Naive thymus-derived CD4-positive, alpha-beta T cell (primary cell): ENCODE data around the gene DOCK8. TPM values are rescaled to one million over a fixed set of nuclear protein-coding genes. Genes with fewer than 3 reads are reported as not detected.
"Not testable (repeated sequence)": the region's sequence is repeated elsewhere in the genome, so short reads cannot be mapped to it uniquely, and the experiment has no call there.

ENCODE experiments used
- ATAC-seq: fragments of 150-1000 bp; cut with Tn5 transposase; 2 replicates; pipeline ENCODE4 v1.10.0; 2021; ENCODE audit warnings: mild to moderate bottlenecking, moderate library complexity
- CTCF ChIA-PET: fragments of 350-600 bp; sonication (Branson Sonifier 250); formaldehyde crosslinking; loops from one replicate; lab custom pipeline; 2021; ENCODE audit warnings: antibody characterized with exemption; lab: Charles Lee
- POLR2A ChIA-PET: fragments of 350-600 bp; sonication (Branson Sonifier 250); formaldehyde crosslinking; loops from one replicate; lab custom pipeline; 2021; ENCODE audit warnings: antibody characterized with exemption, inconsistent platforms; lab: Charles Lee
- DNase-seq, 9 donors: peaks; one replicate each; pipeline versions ENCODE4 v3.0.0 to v3.0.0-alpha.2; 2020 to 2022; ENCODE audit warnings: mixed read lengths in 1 of 9
- H3K27ac ChIP-seq: one replicate; pipeline ENCODE4 v1.7.0; 2013; ENCODE audit warnings: mild to moderate bottlenecking, low read depth, low read length, moderate library complexity
- H3K27me3 ChIP-seq, 2 donors: one replicate each; pipeline ENCODE4 v1.7.0; 2013; ENCODE audit warnings: low read length in 2 of 2, mild to moderate bottlenecking in 2 of 2, moderate library complexity in 2 of 2; ENCODE audit not compliant: control insufficient read depth in 2 of 2, insufficient read depth in 2 of 2
- H3K36me3 ChIP-seq, 3 experiments: 1 replicate in 2 of 3; 2 replicates in 1 of 3; pipeline ENCODE4 v1.7.0; 2013; ENCODE audit warnings: low read length in 3 of 3, mild to moderate bottlenecking in 3 of 3, moderate library complexity in 1 of 3; ENCODE audit not compliant: insufficient read depth in 3 of 3, control insufficient read depth in 2 of 3
- H3K4me1 ChIP-seq, 2 donors: one replicate each; pipeline ENCODE4 v1.7.0; 2013; ENCODE audit warnings: low read length in 2 of 2, mild to moderate bottlenecking in 2 of 2, moderate library complexity in 1 of 2; ENCODE audit not compliant: control insufficient read depth in 2 of 2, insufficient read depth in 2 of 2
- H3K4me3 ChIP-seq: 2 replicates; pipeline ENCODE4 v1.7.0; 2013; ENCODE audit warnings: mild to moderate bottlenecking, low read length
- H3K9me3 ChIP-seq, 3 experiments: 1 replicate in 2 of 3; 2 replicates in 1 of 3; pipeline ENCODE4 v1.7.0; 2013; ENCODE audit warnings: low read length in 3 of 3; ENCODE audit not compliant: control insufficient read depth in 2 of 3
- H3K27ac Mint-ChIP-seq, 9 donors: one replicate each; pipeline ENCODE4 v1.8.0; 2020 to 2022; ENCODE audit warnings: mixed read lengths in 9 of 9, mild to moderate bottlenecking in 8 of 9, moderate library complexity in 5 of 9, inconsistent platforms in 2 of 9
- H3K27me3 Mint-ChIP-seq, 5 donors: one replicate each; pipeline ENCODE4 v1.8.0; 2021 to 2022; ENCODE audit warnings: mixed read lengths in 5 of 5, mild to moderate bottlenecking in 1 of 5
- H3K36me3 Mint-ChIP-seq, 5 donors: one replicate each; pipeline ENCODE4 v1.8.0; 2020 to 2022; ENCODE audit warnings: mixed read lengths in 5 of 5, mild to moderate bottlenecking in 3 of 5, inconsistent platforms in 1 of 5
- H3K4me1 Mint-ChIP-seq, 7 donors: one replicate each; pipeline ENCODE4 v1.8.0; 2020 to 2022; ENCODE audit warnings: mixed read lengths in 7 of 7, mild to moderate bottlenecking in 3 of 7, inconsistent platforms in 1 of 7
- H3K4me3 Mint-ChIP-seq, 10 donors: one replicate each; pipeline ENCODE4 v1.8.0; 2020 to 2022; ENCODE audit warnings: mild to moderate bottlenecking in 10 of 10, mixed read lengths in 10 of 10, moderate library complexity in 6 of 10, inconsistent platforms in 2 of 10
- H3K9me3 Mint-ChIP-seq, 11 donors: one replicate each; pipeline ENCODE4 v1.8.0; 2020 to 2022; ENCODE audit warnings: mixed read lengths in 11 of 11, mild to moderate bottlenecking in 4 of 11, inconsistent platforms in 1 of 11, moderate library complexity in 1 of 11
- intact Hi-C, 2 donors: fragments of 100-400 bp; cut with micrococcal nuclease; formaldehyde crosslinking; loops; one replicate each; pipeline ENCODE4 v1.15.1; 2023
- polyA plus RNA-seq, 2 donors: library from polyadenylated mRNA; unstranded; fragments of 300-500 nt; fragmentation: Illumina TruSeq; gene quantifications; one replicate each; pipeline ENCODE4 v1.2.3, GENCODE V29; 2021
- total RNA-seq, 6 experiments: library from RNA in 5 of 6; stranded (reverse) in 5 of 6; gene quantifications; 1 replicate in 5 of 6; 2 replicates in 1 of 6; pipeline ENCODE4 v1.2.3 and lab custom pipeline; 2021 to 2026

DOCK8 gene
- total and polyA plus RNA-seq, 7 experiments from 2014 or later: 47.7 to 294 (median 225) TPM

DNA sequence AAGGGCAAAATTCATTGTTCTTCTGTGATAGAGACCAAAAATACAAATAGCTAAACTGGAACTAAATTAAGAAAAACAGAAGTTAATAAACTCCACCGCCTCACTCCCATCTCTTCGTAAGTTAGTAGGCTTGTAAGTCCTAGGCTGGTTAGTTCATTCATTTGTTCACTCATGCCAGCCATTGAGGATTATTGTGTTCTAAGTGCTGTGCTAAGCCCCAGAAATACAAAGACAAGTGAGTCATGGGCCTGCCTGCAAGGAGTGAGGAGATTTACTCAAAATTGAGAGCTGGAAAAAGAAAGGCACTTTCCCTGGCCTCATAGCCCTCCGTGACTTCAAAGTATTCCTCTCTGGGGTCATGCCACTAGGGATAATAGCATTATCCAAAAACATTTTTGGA lies 8.5 kb downstream of the DOCK8 start:
- peaks cover 0 to 26% (median 0%) of the 10 kb centered on the region in 5 donors for H3K36me3 Mint-ChIP-seq

DNA sequence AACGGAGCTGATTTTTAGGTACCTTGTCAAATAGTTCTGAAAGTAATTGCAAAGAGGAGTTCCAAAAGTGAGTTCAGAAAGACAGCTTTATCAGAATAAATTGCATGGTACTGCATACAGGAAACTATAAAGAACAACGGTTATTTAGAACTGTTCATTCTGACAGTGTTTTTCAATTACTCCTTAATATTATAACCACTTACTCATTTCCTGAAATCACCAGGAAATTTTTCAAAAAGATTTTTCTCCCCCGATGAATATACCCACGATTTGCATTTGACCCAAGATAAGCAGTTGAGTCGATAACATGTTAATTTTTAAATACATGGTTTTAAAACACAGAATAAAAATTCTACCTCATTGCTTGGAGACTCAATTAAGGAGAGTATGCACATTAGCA lies 9.4 kb downstream of the DOCK8 start:
- no peak for DNase-seq
- POLR2A ChIA-PET: no interaction called here
- intact Hi-C loops: no loop called here
- H3K27ac ChIP-seq: no peak overlapping the region
- H3K4me3 ChIP-seq: no peak overlapping the region
- CTCF ChIA-PET: interaction anchor here (1.1 to 1.5 kb wide), 2 partner anchors 8 to 58 kb away, joined by 3 read pairs; no protein-coding TSS in a partner anchor
- Mint-ChIP-seq H3K4me1 (peaks cover 0 to 34% (median 10%) of the 10 kb centered on the region in 7 donors), H3K4me3 (peak overlapping the region in 1 of 10 donors; percentile 32), H3K27ac (no peak overlapping the region), H3K36me3 (peaks cover 0 to 25% (median 0%) of the 10 kb centered on the region in 5 donors), H3K9me3 (peaks cover 0 to 4% (median 0%) of the 10 kb centered on the region in 11 donors), H3K27me3 (peaks cover 0 to 12% (median 0%) of the 10 kb centered on the region in 5 donors)
- no peaks in the 10 kb centered on the region for H3K9me3 ChIP-seq
- no peak for ATAC-seq
- H3K36me3 ChIP-seq: no peaks in the 10 kb centered on the region
- H3K27me3 ChIP-seq: no peaks in the 10 kb centered on the region
- peaks cover 0 to 6% of the 10 kb centered on the region in 2 donors for H3K4me1 ChIP-seq

More for the DNA sequence above, 8.5 kb downstream of the DOCK8 start:
- Mint-ChIP-seq H3K9me3 (peaks cover 0 to 4% (median 0%) of the 10 kb centered on the region in 11 donors), H3K27ac (peak overlapping the region in 1 of 9 donors; percentile 78), H3K4me1 (peaks cover 0 to 34% (median 10%) of the 10 kb centered on the region in 7 donors), H3K27me3 (peaks cover 0 to 12% (median 0%) of the 10 kb centered on the region in 5 donors), H3K4me3 (peak overlapping the region in 1 of 10 donors; percentile 79)
- H3K4me1 ChIP-seq: peaks cover 0 to 6% of the 10 kb centered on the region in 2 donors
- ATAC-seq: no peak
- no peak overlapping the region for H3K4me3 ChIP-seq
- no peaks in the 10 kb centered on the region for H3K9me3 ChIP-seq
- ChIA-PET POLR2A (no interaction called here), CTCF (interaction anchor here (1.5 kb wide), 1 partner anchor 7 kb away, joined by 3 read pairs; no protein-coding TSS in a partner anchor)
- H3K27me3 ChIP-seq: no peaks in the 10 kb centered on the region
- H3K36me3 ChIP-seq: no peaks in the 10 kb centered on the region
- H3K27ac ChIP-seq: no peak overlapping the region
- DNase-seq: no peak
- intact Hi-C loops: loop anchor here in 1 of 2 donors (1.0 to 2.0 kb wide), 2 partner anchors 8 to 16 kb away; no protein-coding TSS in a partner anchor

DNA sequence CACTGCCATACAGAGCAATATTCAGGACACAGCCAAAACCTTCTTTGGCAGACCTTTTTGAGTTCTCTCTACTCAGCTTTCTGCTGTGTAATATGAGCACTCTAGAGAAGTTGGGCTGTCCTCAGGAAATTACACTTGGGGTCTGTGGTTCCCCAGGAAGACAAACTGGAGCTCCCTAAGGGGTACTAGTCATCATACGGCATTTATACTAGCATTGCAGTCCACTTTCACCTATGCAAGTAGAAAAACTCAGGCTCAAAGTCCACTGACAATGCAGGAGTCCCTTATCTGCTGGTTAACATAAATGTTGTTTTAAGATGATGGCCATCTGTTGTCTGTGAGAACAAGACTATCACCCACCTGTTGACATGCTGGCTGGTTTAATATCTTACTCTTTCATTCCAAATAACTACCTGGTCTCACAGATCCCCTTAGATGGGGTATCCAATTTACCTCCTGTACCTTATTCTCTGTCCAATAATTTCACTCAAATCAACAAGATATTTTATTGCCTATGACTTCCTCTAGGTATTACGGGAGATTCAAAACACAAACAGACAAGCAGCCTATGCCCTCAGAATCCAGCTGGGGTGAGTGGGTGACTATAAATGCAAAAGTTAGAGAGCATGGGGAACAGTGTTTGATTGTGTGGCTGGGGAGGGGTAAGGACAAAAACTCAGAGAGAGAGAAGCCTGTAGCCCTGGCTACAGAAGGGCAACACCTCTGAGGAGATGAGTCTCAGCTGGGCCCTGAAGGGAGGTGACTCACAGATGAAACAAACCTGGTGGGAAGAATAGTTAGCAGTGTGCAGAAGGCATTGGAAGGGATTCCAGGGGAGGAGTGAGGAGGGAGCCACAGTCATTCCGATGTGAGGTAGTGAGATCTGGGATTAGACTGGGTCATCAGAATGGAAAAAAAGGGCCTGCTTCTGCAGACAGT lies 10.2 kb downstream of the DOCK8 start:
- peaks cover 0 to 11% (median 0%) of the 10 kb centered on the region in 5 donors for H3K27me3 Mint-ChIP-seq
- Histone ChIP-seq H3K27ac (no peak overlapping the region), H3K4me3 (no peak overlapping the region), H3K9me3 (no peaks in the 10 kb centered on the region), H3K27me3 (no peaks in the 10 kb centered on the region), H3K36me3 (no peaks in the 10 kb centered on the region), H3K4me1 (peaks cover 0 to 6% of the 10 kb centered on the region in 2 donors)
- CTCF ChIA-PET: interaction anchor here (1.1 to 1.5 kb wide), 2 partner anchors 9 to 57 kb away, joined by 3 read pairs; no protein-coding TSS in a partner anchor
- intact Hi-C loops: no loop called here
- peaks cover 0 to 31% (median 9%) of the 10 kb centered on the region in 7 donors for H3K4me1 Mint-ChIP-seq
- POLR2A ChIA-PET: interaction anchor here (0.7 kb wide), 1 partner anchor 106 kb away, joined by 4 read pairs; no protein-coding TSS in a partner anchor
- peak overlapping the region in 1 of 10 donors; percentile 32 for H3K4me3 Mint-ChIP-seq
- H3K9me3 Mint-ChIP-seq: peaks cover 0 to 4% (median 0%) of the 10 kb centered on the region in 11 donors
- peaks cover 0 to 31% (median 0%) of the 10 kb centered on the region in 5 donors for H3K36me3 Mint-ChIP-seq
- H3K27ac Mint-ChIP-seq: no peak overlapping the region
- DNase-seq (no peak), ATAC-seq (peak; percentile 26)

DNA sequence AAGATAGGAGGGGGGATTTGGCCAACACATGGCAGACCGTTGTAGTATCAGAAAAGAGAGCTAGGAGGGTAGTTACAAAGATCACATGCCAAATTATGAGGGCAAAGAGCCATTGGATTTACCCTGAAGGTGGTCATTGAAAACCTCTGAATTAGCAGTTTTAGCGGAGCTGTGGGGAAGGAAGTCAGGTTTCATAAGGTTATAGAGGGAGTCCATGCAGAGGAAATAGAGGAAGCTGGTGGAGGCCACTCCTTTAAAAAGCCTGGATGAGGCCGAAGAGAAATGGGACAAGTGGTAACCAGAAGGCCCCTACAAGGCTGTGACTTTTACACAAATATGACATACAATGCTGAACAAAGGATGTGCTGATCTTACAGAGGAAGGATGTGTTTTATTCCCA lies 13.2 kb downstream of the DOCK8 start:
- Histone ChIP-seq H3K4me1 (no peaks in the 10 kb centered on the region), H3K4me3 (no peak overlapping the region), H3K27ac (no peak overlapping the region), H3K36me3 (no peaks in the 10 kb centered on the region), H3K9me3 (no peaks in the 10 kb centered on the region), H3K27me3 (no peaks in the 10 kb centered on the region)
- ChIA-PET CTCF (no interaction called here), POLR2A (interaction anchor here (0.5 kb wide), 1 partner anchor 9 kb away, joined by 3 read pairs; no protein-coding TSS in a partner anchor)
- Mint-ChIP-seq H3K27me3 (peaks cover 0 to 4% (median 0%) of the 10 kb centered on the region in 5 donors), H3K4me3 (no peak overlapping the region), H3K9me3 (peaks cover 0 to 4% (median 0%) of the 10 kb centered on the region in 11 donors), H3K4me1 (peaks cover 0 to 11% (median 3%) of the 10 kb centered on the region in 7 donors), H3K36me3 (peaks cover 0 to 27% (median 0%) of the 10 kb centered on the region in 5 donors), H3K27ac (no peak overlapping the region)
- ATAC-seq (peak; percentile 62), DNase-seq (no peak)
- intact Hi-C loops: no loop called here

DNA sequence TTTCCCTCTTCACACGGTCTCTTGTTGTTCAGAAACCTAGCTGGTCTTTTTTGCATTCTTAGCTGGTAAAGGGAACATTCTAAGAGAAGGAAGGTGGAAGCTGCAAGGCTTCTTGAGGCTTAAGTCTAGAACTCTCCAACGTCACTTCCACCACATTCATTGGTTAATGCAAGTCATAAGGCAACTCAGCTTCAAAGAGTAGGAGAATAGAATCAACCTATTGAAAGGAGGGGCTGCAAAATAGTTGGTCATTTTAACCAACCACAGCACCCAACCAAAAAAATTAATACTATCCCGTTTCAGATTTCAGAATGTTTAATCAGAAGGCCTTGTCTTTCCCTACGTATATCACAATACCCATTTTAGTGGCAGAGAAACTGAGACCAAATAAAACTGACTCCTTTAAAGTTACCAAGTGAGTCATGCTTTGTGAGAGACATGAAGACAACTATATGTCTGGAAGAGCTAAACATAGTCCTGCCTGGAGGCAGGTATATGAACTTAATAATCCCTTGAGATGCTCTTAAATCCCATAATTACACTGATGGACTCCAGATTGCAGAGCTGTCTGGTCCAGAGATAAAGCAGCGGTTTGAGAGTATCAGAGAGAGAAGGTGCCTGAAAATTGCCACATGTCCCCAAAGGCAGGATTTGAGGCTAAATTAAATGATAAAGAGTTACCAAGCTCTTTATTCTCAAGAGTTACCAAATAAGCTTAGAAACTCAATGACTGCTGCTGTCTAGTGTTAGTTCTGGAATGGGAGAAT lies 14.4 kb downstream of the DOCK8 start:
- DNase-seq (no peak), ATAC-seq (no peak)
- Mint-ChIP-seq H3K27ac (no peak overlapping the region), H3K4me3 (no peak overlapping the region), H3K4me1 (peaks cover 0 to 6% (median 0%) of the 10 kb centered on the region in 7 donors), H3K36me3 (peaks cover 0 to 30% (median 0%) of the 10 kb centered on the region in 5 donors), H3K27me3 (peaks cover 0 to 4% (median 0%) of the 10 kb centered on the region in 5 donors), H3K9me3 (peaks cover 0 to 5% (median 3%) of the 10 kb centered on the region in 11 donors)
- H3K36me3 ChIP-seq: no peaks in the 10 kb centered on the region
- no peaks in the 10 kb centered on the region for H3K4me1 ChIP-seq
- no peaks in the 10 kb centered on the region for H3K27me3 ChIP-seq
- H3K9me3 ChIP-seq: no peaks in the 10 kb centered on the region
- no peak overlapping the region for H3K27ac ChIP-seq
- intact Hi-C loops: no loop called here
- ChIA-PET POLR2A (no interaction called here), CTCF (no interaction called here)
- no peak overlapping the region for H3K4me3 ChIP-seq

DNA sequence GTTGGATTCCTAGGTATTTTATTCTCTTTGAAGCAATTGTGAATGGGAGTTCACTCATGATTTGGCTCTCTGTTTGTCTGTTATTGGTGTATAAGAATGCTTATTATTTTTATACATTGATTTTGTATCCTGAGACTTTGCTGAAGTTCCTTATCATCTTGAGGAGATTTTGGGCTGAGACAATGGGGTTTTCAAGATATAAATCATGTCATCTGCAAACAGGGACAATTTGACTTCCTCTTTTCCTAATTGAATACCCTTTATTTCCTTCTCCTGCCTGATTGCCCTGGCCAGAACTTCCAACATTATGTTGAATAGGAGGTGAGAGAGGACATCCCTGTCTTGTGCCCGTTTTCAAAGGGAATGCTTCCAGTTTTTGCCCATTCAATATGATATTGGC lies 17.0 kb downstream of the DOCK8 start:
- H3K9me3 ChIP-seq, CTCF ChIA-PET: not testable (repeated sequence)

More for the DNA sequence above, 17.0 kb downstream of the DOCK8 start:
- POLR2A ChIA-PET, H3K4me1 ChIP-seq, H3K4me3 Mint-ChIP-seq, H3K27ac ChIP-seq, H3K36me3 ChIP-seq, H3K4me3 ChIP-seq, H3K27me3 ChIP-seq, H3K27me3 Mint-ChIP-seq, ATAC-seq, intact Hi-C loops, DNase-seq, H3K27ac Mint-ChIP-seq: not testable (repeated sequence)
- Mint-ChIP-seq H3K36me3 (peaks cover 0 to 49% (median 3%) of the 10 kb centered on the region in 5 donors), H3K4me1 (peaks cover 0 to 13% (median under 1%) of the 10 kb centered on the region in 7 donors), H3K9me3 (peaks cover 0 to 18% (median 7%) of the 10 kb centered on the region in 11 donors)
